Activated CD8-positive, alpha-beta memory T cell treated with anti-CD3 and anti-CD28 coated beads for 24 hours (primary cell): ENCODE results near the gene SCUBE2.
A peak's percentile ranks its signal among the peaks of the same experiment; 100 is the strongest.

ENCODE experiments used
- DNase-seq: peaks from one replicate; pipeline ENCODE4 v3.0.0-alpha.2; 2020

Gene SCUBE2

DNA sequence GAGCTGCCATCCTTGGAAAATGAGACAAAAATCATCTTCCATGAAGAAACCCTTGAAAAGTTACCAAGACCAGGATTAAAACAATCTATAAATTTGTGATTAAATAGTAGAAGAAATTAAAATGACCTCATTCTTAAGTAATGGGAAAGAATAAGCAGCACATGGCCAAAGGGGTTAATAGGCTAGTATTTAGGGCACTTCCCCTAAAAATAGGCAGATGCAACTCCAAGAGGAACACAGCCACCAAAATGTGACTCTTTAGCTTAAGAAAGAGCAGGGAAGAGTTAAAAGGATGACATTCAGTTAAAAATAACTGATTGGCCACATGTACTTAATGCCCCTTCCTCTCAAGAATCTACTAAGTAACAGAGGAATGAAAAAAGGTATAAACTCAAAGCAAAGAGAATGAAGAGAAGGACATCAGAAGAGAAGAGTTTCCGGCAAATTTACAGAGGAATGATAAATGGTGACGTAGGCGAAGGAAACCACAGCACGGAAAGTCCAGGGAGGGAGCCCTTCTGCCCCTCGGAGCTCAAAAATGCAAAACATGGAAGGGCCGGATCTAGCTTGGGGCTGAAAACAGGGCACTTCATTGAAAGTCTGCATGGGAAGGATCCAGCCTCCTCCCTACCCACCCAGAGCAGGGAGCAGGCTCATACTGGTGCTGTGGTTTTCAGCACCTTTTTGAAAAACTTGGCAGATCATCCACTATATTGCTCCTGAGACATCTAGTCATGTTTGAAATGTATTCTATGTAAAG is 17.8 kb downstream of the SCUBE2 start:
- DNase-seq: no peak

- DNase-seq: no peak
Observed at GRCh38 chr11:9072626-9073176, 18.7 kb downstream of the SCUBE2 start.

- DNase-seq: no peak
Observed at GRCh38 chr11:9071692-9072091, 19.7 kb downstream of the SCUBE2 start.

DNA sequence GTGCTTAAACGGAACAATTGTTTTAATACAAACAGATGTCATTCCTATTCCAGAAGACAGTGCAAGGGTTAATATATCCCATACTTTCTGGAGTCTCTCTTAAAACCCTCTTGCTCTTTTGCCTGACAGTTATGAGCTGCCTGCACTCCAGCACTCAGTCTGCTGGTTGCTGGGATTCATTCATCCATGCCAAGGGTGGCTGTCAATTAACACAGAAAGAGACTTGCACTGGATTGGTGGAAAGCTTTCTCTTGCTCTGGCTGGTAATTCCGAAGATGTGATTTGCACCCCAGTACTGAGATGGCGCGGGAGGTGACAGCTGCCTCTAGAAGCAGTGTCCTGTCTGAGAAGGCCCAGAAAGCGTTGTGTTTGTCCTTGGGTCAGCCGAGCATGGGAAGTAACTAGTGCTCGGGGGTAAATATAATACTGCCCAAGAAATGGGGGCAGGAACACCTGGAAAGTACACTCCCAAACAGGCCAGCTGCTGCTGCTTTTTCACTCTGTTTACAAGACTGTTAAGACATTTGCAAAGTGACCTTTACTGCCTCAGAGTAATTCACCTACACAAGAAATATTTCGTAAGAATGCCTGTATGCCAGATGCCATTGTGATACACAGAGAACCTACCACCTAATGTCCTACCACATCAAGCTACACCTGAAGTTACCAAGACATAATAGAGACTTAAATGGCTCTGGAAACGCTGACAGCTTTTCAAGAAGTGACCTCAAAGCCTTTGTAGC is 20.5 kb downstream of the SCUBE2 start:
- DNase-seq: peak; percentile 32

- DNase-seq: no peak
Observed at GRCh38 chr11:9069862-9070470, 21.4 kb downstream of the SCUBE2 start.

DNA sequence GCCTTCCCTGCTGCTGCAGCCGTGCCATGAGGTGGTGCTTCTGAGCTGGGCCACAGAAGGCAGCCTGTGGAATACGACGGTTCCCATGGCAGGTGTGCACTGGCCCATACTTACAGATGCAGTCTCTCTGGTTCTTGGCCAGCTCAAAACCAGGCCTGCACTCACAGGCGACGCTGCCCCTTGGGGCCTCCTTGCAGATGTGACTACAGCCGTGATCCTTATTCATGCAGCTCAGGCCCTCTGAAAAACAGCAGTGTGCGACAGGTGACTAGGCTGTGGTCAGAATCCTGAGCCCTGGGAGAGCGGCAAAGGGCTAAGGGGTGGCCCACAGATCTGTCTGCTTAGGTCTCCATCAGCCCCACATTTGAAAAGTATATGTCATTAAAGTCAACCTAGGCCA is 22.1 kb downstream of the SCUBE2 start:
- peak; percentile 26 for DNase-seq

GRCh38 chr11:9066433-9066925 is 24.9 kb downstream of the SCUBE2 start:
- DNase-seq: peak; percentile 51

DNA sequence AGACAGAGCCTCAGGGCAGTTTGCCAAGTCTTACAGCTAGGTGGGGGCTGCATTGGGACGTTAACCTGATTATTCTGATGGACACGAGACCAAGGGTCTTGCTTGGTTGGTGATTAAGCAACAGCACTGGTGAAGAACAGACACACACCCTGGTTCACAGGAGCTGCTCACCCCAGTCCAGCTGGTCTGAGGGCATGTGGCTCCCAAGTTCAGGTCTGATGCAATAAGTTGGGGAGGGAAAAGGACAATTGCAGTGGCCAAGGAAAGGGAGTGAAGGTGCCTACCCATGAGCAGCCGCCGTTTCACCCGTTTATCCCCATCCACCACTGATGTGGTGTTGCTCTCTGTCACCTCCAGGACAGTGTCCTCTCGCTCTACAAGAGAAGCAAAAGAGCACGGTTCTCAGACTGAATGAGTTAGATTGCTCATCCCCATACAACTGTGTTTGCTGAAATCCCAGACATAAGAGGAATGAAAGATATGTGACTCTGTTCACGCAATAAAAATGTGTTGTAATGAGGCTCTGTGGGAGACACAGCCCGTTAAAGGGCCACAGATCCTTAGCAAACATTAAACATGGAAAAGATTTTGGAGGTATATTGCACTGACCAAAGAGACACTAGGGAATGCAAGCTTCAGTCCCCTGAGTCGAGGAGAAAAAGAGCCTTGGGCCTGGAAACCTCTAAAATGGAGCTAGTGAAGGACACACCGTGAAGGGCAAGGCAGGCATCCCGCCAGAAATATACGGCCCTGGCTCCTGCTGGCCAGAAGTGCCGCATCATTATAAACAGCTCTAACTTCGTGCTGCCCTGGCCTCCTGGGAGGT is 25.6 kb downstream of the SCUBE2 start:
- DNase-seq: peak; percentile 19

- DNase-seq: no peak
Observed at GRCh38 chr11:9061807-9062206, 29.6 kb downstream of the SCUBE2 start.

GRCh38 chr11:9060700-9061111 is 30.7 kb downstream of the SCUBE2 start:
- peak; percentile 64 for DNase-seq

DNA sequence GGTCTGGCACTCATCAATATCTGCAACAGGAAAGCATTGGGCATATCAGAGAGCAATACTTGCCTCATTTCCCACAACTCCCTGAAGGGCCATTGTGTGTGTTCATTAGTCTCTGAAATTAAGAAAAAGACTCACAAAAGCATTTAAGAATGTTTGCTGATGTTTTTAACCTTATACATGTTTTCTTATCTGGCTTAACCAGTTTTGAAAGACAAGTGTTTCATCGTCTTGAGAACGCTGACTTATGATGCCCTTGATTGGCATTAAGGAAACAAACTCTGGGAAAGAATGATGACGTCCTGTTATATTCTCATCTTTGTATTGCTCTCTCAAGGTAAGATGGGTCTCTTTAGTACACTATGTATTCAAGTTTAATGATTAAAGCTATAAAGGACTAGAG is 32.0 kb downstream of the SCUBE2 start:
- DNase-seq: no peak

DNA sequence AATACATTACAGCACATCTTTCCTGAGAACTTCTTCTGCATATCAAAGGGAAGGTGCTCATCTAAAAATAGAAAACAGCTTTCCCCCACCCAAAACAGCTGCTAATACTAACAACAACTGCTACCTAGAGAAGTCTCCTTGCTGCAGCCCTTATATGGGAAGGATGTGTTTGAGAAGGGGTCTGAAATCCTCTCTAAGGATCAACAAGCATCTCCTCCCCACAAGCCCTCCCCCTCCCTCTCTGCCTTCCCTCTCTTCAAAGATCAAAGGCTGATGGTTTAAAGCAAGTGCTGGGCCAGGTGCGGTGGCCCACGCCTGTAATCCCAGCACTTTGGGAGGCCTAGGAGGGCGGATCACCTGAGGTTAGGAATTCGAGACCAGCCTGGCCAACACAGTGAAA is 33.5 kb downstream of the SCUBE2 start:
- peak; percentile 45 for DNase-seq

DNA sequence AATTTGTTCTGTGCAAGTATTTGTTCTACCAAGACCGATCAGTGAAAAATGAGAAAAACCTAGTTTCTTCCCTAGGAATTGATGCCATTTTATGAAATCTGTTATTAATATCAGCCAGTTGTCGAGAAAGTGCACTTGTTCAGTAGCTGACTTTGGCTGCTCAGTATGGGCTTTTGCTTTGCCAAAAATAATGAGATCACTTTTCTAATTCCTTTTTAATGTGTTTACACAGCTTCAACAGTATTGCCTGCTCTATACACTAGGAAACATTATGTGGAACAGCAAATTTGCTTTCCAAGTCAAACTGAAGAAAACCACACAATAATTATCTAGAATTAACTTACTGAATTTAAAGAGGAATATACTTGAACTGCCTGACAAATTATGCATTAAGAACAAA is 34.4 kb downstream of the SCUBE2 start:
- DNase-seq: no peak

GRCh38 chr11:9056467-9056866 is 34.9 kb downstream of the SCUBE2 start:
- DNase-seq: peak; percentile 15

- no peak for DNase-seq
Observed at GRCh38 chr11:9053316-9054035, 37.9 kb downstream of the SCUBE2 start.

DNA sequence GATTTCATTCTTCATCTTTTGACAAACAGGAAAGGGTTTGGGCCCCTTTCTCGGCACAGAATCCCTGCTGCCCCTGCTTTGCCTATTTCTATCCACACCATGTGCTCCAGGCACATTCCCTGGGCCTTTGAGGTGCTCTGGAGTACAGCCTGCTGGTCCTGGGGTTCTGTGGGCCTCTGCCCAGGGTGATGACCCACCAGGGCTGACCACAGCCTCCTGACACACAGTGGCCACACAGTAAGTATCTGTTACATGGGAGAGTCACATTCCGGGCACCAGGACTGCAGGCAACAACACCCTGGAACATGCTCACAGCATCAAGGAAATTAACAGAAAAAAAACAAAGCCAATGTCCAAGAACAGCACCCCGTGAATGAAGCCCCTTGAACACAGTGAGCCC is 39.1 kb downstream of the SCUBE2 start:
- no peak for DNase-seq

- no peak for DNase-seq
Observed at GRCh38 chr11:9049959-9050358, 41.4 kb downstream of the SCUBE2 start.

DNA sequence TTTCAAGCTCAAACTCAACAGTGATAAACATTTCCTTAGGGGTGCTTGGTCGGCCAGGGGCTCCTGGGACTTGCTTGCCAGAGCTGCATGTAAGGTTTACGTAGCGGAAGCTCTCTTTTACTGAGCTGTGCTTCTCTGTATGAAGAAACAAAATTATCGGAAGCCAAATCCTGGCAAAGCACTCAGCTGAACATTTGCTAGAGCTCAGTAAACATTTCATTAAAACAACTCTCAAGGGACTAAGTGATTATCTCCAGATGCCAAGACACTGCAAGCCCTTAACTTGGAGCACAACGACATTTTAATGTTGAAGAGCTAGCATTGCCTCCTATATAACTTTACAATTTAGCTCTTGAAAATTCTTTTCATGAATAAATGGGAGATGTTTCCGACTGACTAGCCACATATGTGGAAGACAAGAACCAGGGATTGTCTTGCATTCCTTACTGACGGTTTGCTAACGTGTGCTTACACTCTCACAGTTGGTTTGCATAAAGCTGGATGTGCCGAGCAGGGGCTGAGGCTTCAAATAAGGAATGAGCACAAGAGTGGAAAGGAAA is 43.4 kb downstream of the SCUBE2 start:
- DNase-seq: no peak

- DNase-seq: no peak
Observed at GRCh38 chr11:9046481-9046880, 44.9 kb downstream of the SCUBE2 start.

DNA sequence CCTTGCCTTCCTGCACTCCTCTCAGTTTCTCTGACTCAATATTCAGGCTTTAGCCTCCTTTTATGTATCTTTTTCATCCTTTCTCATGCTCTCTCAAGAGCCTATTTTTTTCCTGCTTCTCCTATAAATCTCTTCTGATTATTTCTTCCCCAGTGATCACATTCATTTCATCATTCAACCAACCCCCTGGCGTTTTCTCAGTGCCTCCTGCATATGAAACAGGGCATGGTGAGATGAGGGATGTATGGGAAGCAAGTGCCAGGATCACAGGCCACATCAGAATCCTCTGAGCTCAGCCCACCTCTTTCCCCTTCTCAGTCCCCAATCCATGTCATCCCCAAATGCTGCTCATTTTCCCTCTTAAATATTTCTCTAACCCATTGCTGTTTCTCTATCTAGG is 48.9 kb downstream of the SCUBE2 start:
- DNase-seq: no peak

DNA sequence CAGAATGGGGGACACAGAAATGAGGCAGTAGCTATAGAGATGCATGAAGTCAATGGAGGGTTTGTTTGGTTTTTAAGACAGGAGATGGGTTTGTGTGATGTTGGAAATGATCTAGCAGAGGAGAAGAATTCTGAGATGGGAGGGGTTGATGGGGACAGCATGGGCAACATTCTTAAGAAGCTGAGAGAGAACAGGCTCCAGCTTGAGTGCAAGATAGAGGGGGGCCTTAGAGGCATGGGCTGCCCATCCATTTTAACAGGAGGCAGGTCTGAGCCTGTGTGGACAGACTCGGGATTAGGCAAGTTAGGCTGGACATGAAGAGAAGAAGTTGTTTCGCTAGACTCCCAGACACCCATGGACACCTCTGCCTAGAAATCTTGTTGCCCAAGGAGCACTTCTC is 49.7 kb downstream of the SCUBE2 start:
- no peak for DNase-seq

GRCh38 chr11:9040410-9040809 is 51.0 kb downstream of the SCUBE2 start:
- no peak for DNase-seq
